ENCODE measurements around the gene ABCA8. TPM values are rescaled to one million over a fixed set of nuclear protein-coding genes. Genes with fewer than 3 reads are reported as not detected.
A peak's percentile ranks its signal among the peaks of the same experiment; 100 is the strongest.
"Not testable (repeated sequence)": the region's sequence is repeated elsewhere in the genome, so short reads cannot be mapped to it uniquely, and the experiment has no call there.

Gene ABCA8
- polyA plus RNA-seq, 3 donors: 0.72 to 1.0 (median 0.85) TPM

- no peak for DNase-seq (ENCODE audit: low read depth in 3 of 3, low spot score in 2 of 3)
Measured at GRCh38 chr17:68834328-68834836, 120.8 kb downstream of the ABCA8 start.

- no peak for DNase-seq (ENCODE audit: low read depth in 3 of 3, low spot score in 2 of 3)
Measured at GRCh38 chr17:68832109-68832802, 122.9 kb downstream of the ABCA8 start.

GRCh38 chr17:68831170-68831569, 124.0 kb downstream of the ABCA8 start:
- DNase-seq (ENCODE audit: low read depth in 3 of 3, low spot score in 2 of 3): no peak

GRCh38 chr17:68830313-68830712, 124.9 kb downstream of the ABCA8 start:
- no peak for DNase-seq (ENCODE audit: low read depth in 3 of 3, low spot score in 2 of 3)

GRCh38 chr17:68829211-68829610, 126.0 kb downstream of the ABCA8 start:
- no peak for DNase-seq (ENCODE audit: low read depth in 3 of 3, low spot score in 2 of 3)

GRCh38 chr17:68824707-68825106, 130.5 kb downstream of the ABCA8 start:
- no peak for DNase-seq (ENCODE audit: low read depth in 3 of 3, low spot score in 2 of 3)

- DNase-seq (ENCODE audit: low read depth in 3 of 3, low spot score in 2 of 3): not testable (repeated sequence)
Measured at GRCh38 chr17:68824185-68824584, 131.0 kb downstream of the ABCA8 start.

GRCh38 chr17:68822719-68823289, 132.4 kb downstream of the ABCA8 start:
- DNase-seq (ENCODE audit: low read depth in 3 of 3, low spot score in 2 of 3): no peak

- peak in 1 of 3 donors; percentile 30 for DNase-seq (ENCODE audit: low read depth in 3 of 3, low spot score in 2 of 3)
Measured at GRCh38 chr17:68821860-68822696, 133.1 kb downstream of the ABCA8 start.

GRCh38 chr17:68820825-68821481, 134.2 kb downstream of the ABCA8 start:
- no peak for DNase-seq (ENCODE audit: low read depth in 3 of 3, low spot score in 2 of 3)

- DNase-seq (ENCODE audit: low read depth in 3 of 3, low spot score in 2 of 3): no peak
Measured at GRCh38 chr17:68820476-68820824, 134.7 kb downstream of the ABCA8 start.

GRCh38 chr17:68819465-68819864, 135.7 kb downstream of the ABCA8 start:
- DNase-seq (ENCODE audit: low read depth in 3 of 3, low spot score in 2 of 3): no peak

Other genes starting within 250 kb of the ABCA8 start
- gene ABCA9, start 105.5 kb upstream of the ABCA8 start, polyA plus RNA-seq (ENCODE audit: insufficient read length in 3 of 3): 1 to 10 TPM; 1.6 to 2.4 (median 1.9) TPM
- 1 to 10 TPM; 1.7 to 4.4 (median 2.7) TPM for gene ABCA6, start 186.5 kb upstream of the ABCA8 start, polyA plus RNA-seq (ENCODE audit: insufficient read length in 3 of 3)

Data from right renal cortex interstitium (tissue), 3 donors.